Stimulated activated CD4-positive, alpha-beta T cell treated with anti-CD3 and anti-CD28 coated beads, Interleukin-4, amount 100 ng/mL, for 48 hours (primary cell): ENCODE measurements around the gene PRKG1.

Source experiments
- DNase-seq, 2 donors: peaks; one replicate each; pipeline ENCODE4 v3.0.0-alpha.2; 2020; ENCODE audit warnings: low read depth in 2 of 2

Gene PRKG1

GRCh38 chr10:51590818-51591217 is 516.5 kb downstream of the PRKG1 start:
- DNase-seq = no peak

- DNase-seq = no peak
Observed at GRCh38 chr10:51596695-51597094, 522.4 kb downstream of the PRKG1 start.

GRCh38 chr10:51599647-51600046 is 525.4 kb downstream of the PRKG1 start:
- no peak for DNase-seq

- no peak for DNase-seq
Observed at GRCh38 chr10:51602326-51602725, 528.0 kb downstream of the PRKG1 start.

- DNase-seq = no peak
Observed at GRCh38 chr10:51604579-51604978, 530.3 kb downstream of the PRKG1 start.

- no peak for DNase-seq
Observed at GRCh38 chr10:51606825-51607462, 532.7 kb downstream of the PRKG1 start.

DNA sequence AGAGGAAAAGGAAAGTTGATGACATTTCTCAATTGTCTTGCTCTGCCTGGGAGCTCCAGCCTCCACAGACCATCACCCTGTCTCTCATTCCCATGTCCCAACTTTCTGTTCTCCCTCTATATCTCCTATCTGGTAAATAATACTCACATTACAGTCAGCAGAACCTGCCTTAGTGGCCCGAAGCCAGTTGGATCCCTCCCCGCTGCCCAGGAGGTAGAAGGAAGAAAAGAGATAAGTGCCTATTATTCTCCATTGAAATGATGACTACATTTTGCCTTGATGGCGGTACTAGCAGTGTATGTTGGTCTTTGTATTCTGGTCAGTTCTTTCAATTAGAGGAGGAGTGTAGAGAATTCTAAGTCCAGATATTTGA is 533.2 kb downstream of the PRKG1 start:
- no peak for DNase-seq

GRCh38 chr10:51608211-51608610 is 533.9 kb downstream of the PRKG1 start:
- no peak for DNase-seq

DNA sequence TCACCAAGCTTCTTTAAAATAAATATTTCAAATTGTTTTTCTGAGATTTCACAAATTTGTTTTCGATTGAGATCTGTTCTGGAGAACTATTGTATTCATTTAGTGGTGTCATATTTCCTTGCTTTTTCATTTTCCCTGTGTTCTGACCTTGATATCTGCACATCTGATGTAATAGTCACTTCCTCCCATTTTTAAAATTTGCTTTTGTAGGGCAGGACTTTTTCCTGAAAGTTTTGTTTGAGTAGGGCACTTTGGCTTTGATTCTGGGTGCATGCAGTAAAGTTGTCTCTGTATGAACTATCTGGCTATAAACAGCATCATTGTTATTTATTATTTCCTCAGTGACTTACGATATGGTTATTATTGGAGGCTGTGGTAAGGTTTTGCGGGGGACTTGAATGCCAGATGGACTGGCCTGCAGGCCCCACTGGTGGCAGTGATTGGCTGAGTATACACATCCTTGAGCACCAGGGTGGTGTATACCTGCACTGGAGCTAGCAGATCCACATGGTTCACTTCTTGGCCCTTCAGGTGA is 541.5 kb downstream of the PRKG1 start:
- no peak for DNase-seq

GRCh38 chr10:51617576-51618235 is 543.4 kb downstream of the PRKG1 start:
- no peak for DNase-seq

- DNase-seq = no peak
Observed at GRCh38 chr10:51619365-51619764, 545.1 kb downstream of the PRKG1 start.

- DNase-seq = no peak
Observed at GRCh38 chr10:51620131-51620530, 545.8 kb downstream of the PRKG1 start.

GRCh38 chr10:51624013-51624412 is 549.7 kb downstream of the PRKG1 start:
- no peak for DNase-seq

DNA sequence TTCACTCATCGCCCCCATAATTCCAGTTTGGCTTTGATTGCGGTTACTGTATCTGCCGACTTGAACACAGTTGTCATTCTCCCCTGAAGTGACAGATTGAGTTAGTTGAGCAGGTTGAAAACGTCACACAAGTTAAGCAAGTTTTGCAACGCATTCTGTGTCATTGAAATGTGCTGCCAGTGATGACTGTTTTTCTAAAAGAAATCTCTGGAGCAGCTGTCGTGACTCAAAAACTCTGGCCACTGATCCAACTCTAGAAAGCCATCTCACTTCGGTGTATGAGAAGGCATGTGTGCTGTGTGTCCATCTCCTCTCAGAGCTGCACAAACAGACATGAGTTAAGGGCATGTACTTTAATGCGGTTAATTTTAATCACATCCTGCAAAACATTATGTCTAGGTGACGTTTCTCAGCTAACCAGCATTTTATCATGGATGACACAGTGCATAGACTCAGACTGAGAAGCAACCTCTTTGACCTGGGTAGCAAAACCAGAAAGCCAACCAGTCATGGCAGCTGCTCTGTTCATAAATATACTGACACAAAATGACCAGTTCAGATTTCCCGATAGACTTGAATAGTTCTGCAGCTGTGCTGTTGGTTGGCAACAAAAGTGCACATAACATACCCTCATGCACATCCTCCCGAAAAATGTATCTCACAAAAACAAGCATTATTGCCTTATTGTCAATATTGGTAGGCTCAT is 555.8 kb downstream of the PRKG1 start:
- no peak for DNase-seq

DNA sequence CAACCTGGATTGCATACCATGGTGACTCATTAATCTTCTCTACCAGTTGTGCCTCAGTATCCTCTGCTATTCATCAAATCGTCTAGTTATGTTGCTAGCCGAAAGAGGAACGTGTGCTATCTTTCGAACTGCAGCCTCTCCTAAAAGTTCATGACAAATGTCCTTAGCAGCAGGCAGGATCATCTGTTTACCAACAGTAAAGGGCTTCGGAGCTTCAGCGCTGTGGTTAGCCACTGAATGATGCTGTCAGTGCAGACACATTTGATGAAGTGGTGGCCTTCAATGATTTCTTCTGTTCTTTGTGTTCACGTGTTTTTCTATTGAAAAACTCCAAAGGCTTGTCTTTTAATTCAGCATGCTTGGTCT is 556.3 kb downstream of the PRKG1 start:
- DNase-seq = no peak

DNA sequence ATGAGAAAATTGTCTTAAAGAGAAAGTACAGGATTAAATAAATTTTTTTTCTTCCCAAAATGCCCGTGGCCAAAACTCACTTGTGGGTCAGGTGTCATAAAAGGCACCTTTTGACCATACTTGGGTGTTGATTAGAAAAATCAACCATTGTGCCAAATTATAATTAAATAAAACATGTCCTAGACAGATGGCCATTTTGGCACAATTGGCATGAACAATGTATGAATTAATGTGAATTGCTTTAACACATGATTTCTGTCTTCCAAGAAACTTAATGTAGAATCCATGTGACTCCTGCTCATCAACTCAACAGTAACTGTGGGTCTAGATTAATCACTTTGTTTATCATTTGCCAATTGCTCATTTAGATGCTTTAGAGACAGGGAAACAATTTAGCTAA is 561.1 kb downstream of the PRKG1 start:
- no peak for DNase-seq

DNA sequence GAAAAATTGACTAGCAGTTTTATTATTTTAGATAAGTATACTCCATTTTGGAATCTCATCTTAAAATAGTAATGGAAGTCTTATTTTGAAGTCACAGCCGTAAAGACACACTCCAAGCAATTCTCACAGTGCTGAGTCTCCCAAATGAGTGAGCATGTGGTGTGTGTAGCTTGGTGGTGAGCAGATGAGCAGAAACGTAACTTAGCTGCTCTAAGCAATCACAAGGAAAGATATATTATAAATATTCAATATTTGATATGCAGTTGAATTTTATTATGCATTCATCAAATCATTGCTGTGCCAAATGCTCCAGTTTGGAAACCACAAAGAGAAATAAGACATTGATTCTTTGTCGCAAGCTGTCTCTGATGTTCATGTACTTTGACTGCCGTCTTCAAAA is 563.9 kb downstream of the PRKG1 start:
- no peak for DNase-seq

DNA sequence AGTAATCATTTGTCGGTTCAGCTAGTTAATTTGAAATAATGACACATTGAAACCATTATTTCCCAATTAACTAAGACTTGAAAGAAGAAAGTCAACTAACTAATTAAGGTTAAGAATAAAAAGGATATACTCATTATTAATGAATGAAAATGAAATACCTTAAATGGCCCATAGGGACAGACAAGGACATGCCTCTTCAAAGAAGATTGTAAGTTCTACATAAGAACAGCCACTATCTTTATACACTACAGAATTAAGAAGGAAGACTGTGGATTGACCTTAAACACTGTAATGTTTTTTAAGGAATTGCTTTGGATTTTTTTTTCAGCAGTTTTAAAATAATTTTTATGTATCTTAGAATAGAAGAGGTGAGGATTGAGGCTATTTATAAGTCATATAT is 564.5 kb downstream of the PRKG1 start:
- no peak for DNase-seq

DNA sequence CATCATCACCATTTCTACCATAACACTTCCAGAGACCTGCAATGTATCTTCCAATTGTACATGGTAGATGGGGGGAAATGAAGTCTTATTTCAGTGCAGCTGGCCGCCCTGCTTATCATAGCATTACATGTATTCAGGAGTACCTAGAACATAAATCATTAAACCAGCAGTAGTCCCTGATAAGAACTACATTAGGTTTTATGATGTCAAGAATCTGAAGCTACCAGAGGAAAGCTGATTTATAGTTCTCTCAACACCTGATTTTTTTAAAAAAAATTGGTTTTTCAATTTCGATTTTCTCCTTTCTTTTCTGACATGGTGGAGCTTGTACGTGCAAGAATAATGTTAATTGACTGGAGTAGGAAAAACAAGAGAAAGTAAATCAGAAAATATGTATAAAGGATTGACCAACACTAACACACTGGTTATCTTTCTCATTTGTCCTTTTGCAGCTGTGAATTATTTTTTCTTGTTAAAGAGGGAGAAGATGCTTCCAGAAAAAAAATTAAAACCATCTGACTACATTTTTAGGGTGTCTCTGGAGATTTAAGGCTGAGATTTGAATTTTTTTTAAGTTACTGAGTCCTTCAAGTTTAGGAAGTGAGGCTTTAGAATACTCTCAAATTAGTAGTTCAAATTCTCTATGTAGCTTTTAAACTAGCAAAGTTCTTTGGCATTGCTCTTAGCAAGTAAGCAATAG is 566.0 kb downstream of the PRKG1 start:
- DNase-seq = no peak

DNA sequence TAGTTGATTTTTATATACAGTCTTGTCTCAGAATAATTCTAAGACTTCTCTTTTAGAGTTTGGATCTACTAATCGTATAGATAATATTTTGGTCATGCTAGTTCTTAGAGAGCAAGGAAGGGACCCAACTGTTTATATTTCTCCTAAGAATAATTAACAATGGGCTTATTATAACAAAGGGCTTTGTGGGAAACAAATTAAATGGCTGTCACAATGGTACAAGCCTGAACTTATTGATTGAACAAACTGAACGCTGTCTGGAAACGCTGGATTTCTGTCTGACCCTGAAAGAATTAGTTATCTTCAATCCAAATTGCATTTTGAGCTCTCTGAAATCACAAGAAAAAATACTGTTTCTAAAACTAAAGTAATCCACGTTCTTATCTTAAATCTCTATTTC is 568.3 kb downstream of the PRKG1 start:
- DNase-seq = no peak

GRCh38 chr10:51643734-51644133 is 569.4 kb downstream of the PRKG1 start:
- no peak for DNase-seq

- DNase-seq = no peak
Observed at GRCh38 chr10:51649064-51649463, 574.8 kb downstream of the PRKG1 start.
